ENCODE results near the gene TM4SF4. TPM values are rescaled to one million over a fixed set of nuclear protein-coding genes. Genes with fewer than 3 reads are reported as not detected.

The TM4SF4 gene
- polyA plus RNA-seq, 3 donors: 0.08 TPM; not detected in 2

DNA sequence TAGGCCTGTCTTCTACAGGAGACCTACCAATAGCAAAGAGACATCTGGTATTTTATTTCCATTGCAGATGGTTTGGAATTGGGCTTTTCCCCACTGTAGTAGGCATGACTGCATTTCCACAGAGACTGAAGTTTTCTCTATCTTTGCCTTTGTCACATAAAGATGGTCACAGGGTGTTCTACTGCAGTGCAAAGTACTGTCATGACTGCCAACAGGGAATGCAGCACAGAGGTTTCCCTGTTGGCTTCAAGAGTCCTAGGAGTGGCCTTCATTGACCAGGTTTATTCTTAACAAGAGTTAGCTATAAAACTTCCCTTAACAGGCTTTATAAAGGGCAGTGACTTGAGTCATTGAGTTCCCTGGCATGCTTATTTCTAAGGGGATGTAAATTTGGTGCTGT is 36.8 kb upstream of the TM4SF4 start:
- peaks cover 16% of the 10 kb centered on the region for H3K4me1 Mint-ChIP-seq
- H3K4me1 ChIP-seq (ENCODE audit: control insufficient read depth in 1 of 2, insufficient read depth in 2 of 2, low read length in 2 of 2): peaks cover 3 to 9% of the 10 kb centered on the region in 2 donors
- H3K79me2 ChIP-seq (ENCODE audit: insufficient read depth, low read length): no peaks in the 10 kb centered on the region
- H3K4me2 ChIP-seq (replicated peaks; ENCODE audit: extremely low read depth, low read length, poor library complexity, severe bottlenecking): no peak overlapping the region
- H3K27me3 ChIP-seq (ENCODE audit: control insufficient read depth in 2 of 2, insufficient read depth in 2 of 2, low read length in 2 of 2): no peaks in the 10 kb centered on the region
- H3K36me3 Mint-ChIP-seq: no peaks in the 10 kb centered on the region
- peaks cover 3 to 5% of the 10 kb centered on the region in 2 donors for H3K9me3 ChIP-seq (replicated peaks in 1 of 2; ENCODE audit: control insufficient read depth in 1 of 2, insufficient read depth in 1 of 2, low read length in 2 of 2)
- H4K20me1 ChIP-seq (ENCODE audit: insufficient read depth, low read length): no peaks in the 10 kb centered on the region
- no peaks in the 10 kb centered on the region for H3K36me3 ChIP-seq (replicated peaks in 1 of 2; ENCODE audit: control insufficient read depth in 1 of 2, insufficient read depth in 2 of 2, low read length in 2 of 2)
- TF ChIP-seq, protein P1, sequence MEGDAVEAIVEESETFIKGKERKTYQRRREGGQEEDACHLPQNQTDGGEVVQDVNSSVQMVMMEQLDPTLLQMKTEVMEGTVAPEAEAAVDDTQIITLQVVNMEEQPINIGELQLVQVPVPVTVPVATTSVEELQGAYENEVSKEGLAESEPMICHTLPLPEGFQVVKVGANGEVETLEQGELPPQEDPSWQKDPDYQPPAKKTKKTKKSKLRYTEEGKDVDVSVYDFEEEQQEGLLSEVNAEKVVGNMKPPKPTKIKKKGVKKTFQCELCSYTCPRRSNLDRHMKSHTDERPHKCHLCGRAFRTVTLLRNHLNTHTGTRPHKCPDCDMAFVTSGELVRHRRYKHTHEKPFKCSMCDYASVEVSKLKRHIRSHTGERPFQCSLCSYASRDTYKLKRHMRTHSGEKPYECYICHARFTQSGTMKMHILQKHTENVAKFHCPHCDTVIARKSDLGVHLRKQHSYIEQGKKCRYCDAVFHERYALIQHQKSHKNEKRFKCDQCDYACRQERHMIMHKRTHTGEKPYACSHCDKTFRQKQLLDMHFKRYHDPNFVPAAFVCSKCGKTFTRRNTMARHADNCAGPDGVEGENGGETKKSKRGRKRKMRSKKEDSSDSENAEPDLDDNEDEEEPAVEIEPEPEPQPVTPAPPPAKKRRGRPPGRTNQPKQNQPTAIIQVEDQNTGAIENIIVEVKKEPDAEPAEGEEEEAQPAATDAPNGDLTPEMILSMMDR (IDR thresholded peaks at IDR 0.05): no peak
- H2AFZ ChIP-seq (ENCODE audit: insufficient read depth, low read depth, low read length, poor library complexity, severe bottlenecking): no peak overlapping the region
- H3K9ac ChIP-seq (ENCODE audit: insufficient read depth, low read length, poor library complexity, severe bottlenecking): no peak overlapping the region
- H3K4me3 ChIP-seq (replicated peaks in 1 of 3; ENCODE audit: low read depth in 2 of 3, low read length in 3 of 3): no peak overlapping the region
- H3K27me3 Mint-ChIP-seq (ENCODE audit: low read depth in 3 of 3): peaks cover 0 to 3% (median 0%) of the 10 kb centered on the region in 3 donors
- H3K27ac ChIP-seq (ENCODE audit: low read depth in 1 of 2, low read length in 2 of 2): no peak overlapping the region
- H3K4me3 Mint-ChIP-seq: no peak overlapping the region
- intact Hi-C loops (cut with micrococcal nuclease): no loop called here
- no peak overlapping the region for H3K27ac Mint-ChIP-seq
- H3K9me3 Mint-ChIP-seq: peaks cover 0 to 6% (median 2%) of the 10 kb centered on the region in 7 donors
- DNase-seq: no peak

DNA sequence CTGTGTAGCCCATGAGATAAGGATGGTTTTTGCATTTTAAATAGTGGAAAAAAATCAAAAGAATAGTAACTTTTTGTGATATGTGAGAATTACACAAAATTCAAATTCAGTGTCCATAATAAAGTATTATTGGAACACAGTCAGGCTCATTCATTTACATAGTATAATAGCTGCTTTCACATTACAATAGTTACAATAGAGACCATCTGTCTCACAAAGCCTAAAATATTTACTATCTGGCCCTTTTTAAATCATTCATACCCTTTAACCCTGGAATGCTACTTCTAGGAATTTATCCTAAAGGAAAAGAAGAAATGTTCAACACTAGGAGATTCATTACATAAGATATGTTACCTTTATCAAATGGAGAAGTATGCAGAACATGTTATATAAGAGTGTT is 35.5 kb upstream of the TM4SF4 start:
- Histone ChIP-seq H4K20me1 (ENCODE audit: insufficient read depth, low read length) (no peaks in the 10 kb centered on the region), H3K9me3 (replicated peaks in 1 of 2; ENCODE audit: control insufficient read depth in 1 of 2, insufficient read depth in 1 of 2, low read length in 2 of 2) (peaks cover 3 to 5% of the 10 kb centered on the region in 2 donors), H3K79me2 (ENCODE audit: insufficient read depth, low read length) (no peaks in the 10 kb centered on the region), H3K4me3 (replicated peaks in 1 of 3; ENCODE audit: low read depth in 2 of 3, low read length in 3 of 3) (no peak overlapping the region), H3K9ac (ENCODE audit: insufficient read depth, low read length, poor library complexity, severe bottlenecking) (no peak overlapping the region), H3K36me3 (replicated peaks in 1 of 2; ENCODE audit: control insufficient read depth in 1 of 2, insufficient read depth in 2 of 2, low read length in 2 of 2) (no peaks in the 10 kb centered on the region), H3K27ac (ENCODE audit: low read depth in 1 of 2, low read length in 2 of 2) (no peak overlapping the region), H3K4me1 (ENCODE audit: control insufficient read depth in 1 of 2, insufficient read depth in 2 of 2, low read length in 2 of 2) (peaks cover 15 to 22% of the 10 kb centered on the region in 2 donors), H3K4me2 (replicated peaks; ENCODE audit: extremely low read depth, low read length, poor library complexity, severe bottlenecking) (no peak overlapping the region), H3K27me3 (ENCODE audit: control insufficient read depth in 2 of 2, insufficient read depth in 2 of 2, low read length in 2 of 2) (no peaks in the 10 kb centered on the region), H2AFZ (ENCODE audit: insufficient read depth, low read depth, low read length, poor library complexity, severe bottlenecking) (no peak overlapping the region)
- no peak overlapping the region for H3K4me3 Mint-ChIP-seq
- no peak overlapping the region for H3K27ac Mint-ChIP-seq
- peaks cover 29% of the 10 kb centered on the region for H3K4me1 Mint-ChIP-seq
- TF ChIP-seq, protein P1 (IDR thresholded peaks at IDR 0.05): no peak
- H3K36me3 Mint-ChIP-seq: no peaks in the 10 kb centered on the region
- peaks cover 0 to 5% (median 2%) of the 10 kb centered on the region in 7 donors for H3K9me3 Mint-ChIP-seq
- no peak for DNase-seq
- peaks cover 0 to 3% (median 0%) of the 10 kb centered on the region in 3 donors for H3K27me3 Mint-ChIP-seq (ENCODE audit: low read depth in 3 of 3)
- intact Hi-C loops (cut with micrococcal nuclease): no loop called here
